Liver (tissue), 9 donors: ENCODE data around the gene CDH20. TPM values are rescaled to one million over a fixed set of nuclear protein-coding genes. Genes with fewer than 3 reads are reported as not detected.

Experiments used
- DNase-seq: peaks from one replicate; pipeline ENCODE4 v3.0.0-alpha.2; 2017; ENCODE audit warnings: low spot score
- H3K27ac ChIP-seq, 2 donors: one replicate each; pipeline ENCODE4 v1.7.0; 2013; ENCODE audit warnings: inconsistent platforms in 2 of 2, low read length in 2 of 2, control low read depth in 1 of 2, low read depth in 1 of 2, mild to moderate bottlenecking in 1 of 2
- H3K27me3 ChIP-seq, 4 donors: one replicate each; pipeline versions ENCODE4 v1.6.1 to v1.7.0; 2013; ENCODE audit warnings: low read length in 3 of 4, inconsistent platforms in 1 of 4, mild to moderate bottlenecking in 1 of 4, moderate library complexity in 1 of 4; ENCODE audit not compliant: control insufficient read depth in 4 of 4, insufficient read depth in 4 of 4
- H3K36me3 ChIP-seq, 4 donors: one replicate each; pipeline versions ENCODE4 v1.6.1 to v1.7.0; 2013; ENCODE audit warnings: low read length in 3 of 4, mild to moderate bottlenecking in 3 of 4, low read depth in 1 of 4, moderate library complexity in 1 of 4; ENCODE audit not compliant: control insufficient read depth in 4 of 4, insufficient read depth in 3 of 4
- H3K4me1 ChIP-seq, 4 donors: one replicate each; pipeline versions ENCODE4 v1.6.1 to v1.7.0; 2013; ENCODE audit warnings: low read length in 3 of 4, mild to moderate bottlenecking in 3 of 4, moderate library complexity in 1 of 4; ENCODE audit not compliant: control insufficient read depth in 4 of 4, insufficient read depth in 4 of 4
- H3K4me3 ChIP-seq, 3 donors: one replicate each; pipeline versions ENCODE4 v1.6.1 to v1.7.0; 2013; ENCODE audit warnings: low read length in 3 of 3, control low read depth in 1 of 3, low read depth in 1 of 3, mild to moderate bottlenecking in 1 of 3
- H3K9ac ChIP-seq, 2 donors: one replicate each; pipeline ENCODE4 v1.7.0; 2013; ENCODE audit warnings: low read length in 2 of 2, mild to moderate bottlenecking in 2 of 2, moderate library complexity in 2 of 2, control low read depth in 1 of 2, low read depth in 1 of 2
- H3K9me3 ChIP-seq, 4 donors: one replicate each; pipeline versions ENCODE4 v1.6.1 to v1.7.0; 2013; ENCODE audit warnings: low read length in 3 of 4; ENCODE audit not compliant: control insufficient read depth in 4 of 4
- ATF3 ChIP-seq: IDR thresholded peaks from 2 replicates; pipeline ENCODE4 v1.6.1; 2016; ENCODE audit warnings: antibody characterized with exemption
- CTCF ChIP-seq: fragments of 150-350 bp; IDR thresholded peaks from 2 replicates; pipeline ENCODE4 v1.5.1; 2017; ENCODE audit warnings: improper control_type of control experiment, low read depth, low read length; ENCODE audit not compliant: missing input control
- FOXA1 ChIP-seq: IDR thresholded peaks from 2 replicates; pipeline ENCODE4 v1.6.1; 2016; ENCODE audit warnings: antibody characterized with exemption
- FOXA2 ChIP-seq: IDR thresholded peaks from 2 replicates; pipeline ENCODE4 v1.6.1; 2016; ENCODE audit warnings: antibody characterized with exemption
- GABPA ChIP-seq, 2 donors: IDR thresholded peaks in 1 of 2; conservative IDR thresholded peaks in 1 of 2; 2 replicates each; pipeline ENCODE4 v1.6.1; 2016; ENCODE audit warnings: antibody characterized with exemption in 2 of 2, mild to moderate bottlenecking in 1 of 2, moderate library complexity in 1 of 2
- HNF4A ChIP-seq, 2 donors: conservative IDR thresholded peaks; 2 replicates each; pipeline ENCODE4 v1.6.1; 2016; ENCODE audit warnings: antibody characterized with exemption in 2 of 2, mild to moderate bottlenecking in 2 of 2
- HNF4G ChIP-seq: IDR thresholded peaks from 2 replicates; pipeline ENCODE4 v1.6.1; 2016; ENCODE audit warnings: antibody characterized with exemption
- JUND ChIP-seq, 2 donors: IDR thresholded peaks; 2 replicates each; pipeline ENCODE4 v1.6.1; 2016; ENCODE audit warnings: antibody characterized with exemption in 2 of 2
- MAX ChIP-seq: IDR thresholded peaks from 2 replicates; pipeline ENCODE4 v1.6.1; 2016; ENCODE audit warnings: antibody characterized with exemption
- NR2F2 ChIP-seq: IDR thresholded peaks from 2 replicates; pipeline ENCODE4 v1.6.1; 2016; ENCODE audit warnings: antibody characterized with exemption
- RAD21 ChIP-seq, 2 donors: IDR thresholded peaks; 2 replicates each; pipeline ENCODE4 v1.6.1; 2016; ENCODE audit warnings: antibody characterized with exemption in 2 of 2, mild to moderate bottlenecking in 2 of 2
- RXRA ChIP-seq, 2 donors: IDR thresholded peaks; 2 replicates each; pipeline ENCODE4 v1.6.1; 2017 to 2018; ENCODE audit warnings: antibody characterized with exemption in 2 of 2, mild to moderate bottlenecking in 1 of 2
- SP1 ChIP-seq: IDR thresholded peaks from 2 replicates; pipeline ENCODE4 v1.6.1; 2018; ENCODE audit warnings: antibody characterized with exemption, mild to moderate bottlenecking
- TAF1 ChIP-seq: conservative IDR thresholded peaks from 2 replicates; pipeline ENCODE4 v1.6.1; 2016; ENCODE audit warnings: antibody characterized with exemption, mild to moderate bottlenecking
- YY1 ChIP-seq: IDR thresholded peaks from 2 replicates; pipeline ENCODE4 v1.6.1; 2016; ENCODE audit warnings: antibody characterized with exemption, mild to moderate bottlenecking
- WGBS: extraction: QIAGEN DNeasy Blood & Tissue Kit; methylation state at CpG from one replicate; pipeline ENCODE4 v1.1.7; 2013; 5-methylcytosine and 5-hydroxymethylcytosine counted together
- polyA plus RNA-seq, 2 donors: library from polyadenylated mRNA; stranded (reverse) in 1 of 2; unstranded in 1 of 2; fragments of 200-250 nt in 1 of 2; fragments of >200 nt in 1 of 2; fragmentation: Nextera tagmentation in 1 of 2; extraction: Ambion mirVana in 1 of 2; gene quantifications; one replicate each; pipeline versions ENCODE4 v1.2.1 to v1.2.3, GENCODE V29; 2013 to 2015
- total RNA-seq, 2 donors: library from RNA; depleted of rRNA; stranded (reverse); fragments of >200 nt; gene quantifications; one replicate each; pipeline ENCODE4 v1.2.3, GENCODE V29; 2014
- TF ChIP-seq, protein P1 (sequence below): IDR thresholded peaks from 2 replicates; pipeline ENCODE4 v1.6.1; 2016; ENCODE audit warnings: antibody characterized with exemption, mild to moderate bottlenecking
- TF ChIP-seq, protein P2 (sequence below): IDR thresholded peaks from 2 replicates; pipeline ENCODE4 v1.6.1; 2016; ENCODE audit warnings: antibody characterized with exemption
- donor health status: healthy.
- donor health status: healthy.
- donor health status: healthy.
- donor health status: healthy.
- donor health status: healthy.

CDH20 gene
- total and polyA plus RNA-seq, 4 donors: 0.08 to 0.11 (median 0.09) TPM; not detected in 1

DNA sequence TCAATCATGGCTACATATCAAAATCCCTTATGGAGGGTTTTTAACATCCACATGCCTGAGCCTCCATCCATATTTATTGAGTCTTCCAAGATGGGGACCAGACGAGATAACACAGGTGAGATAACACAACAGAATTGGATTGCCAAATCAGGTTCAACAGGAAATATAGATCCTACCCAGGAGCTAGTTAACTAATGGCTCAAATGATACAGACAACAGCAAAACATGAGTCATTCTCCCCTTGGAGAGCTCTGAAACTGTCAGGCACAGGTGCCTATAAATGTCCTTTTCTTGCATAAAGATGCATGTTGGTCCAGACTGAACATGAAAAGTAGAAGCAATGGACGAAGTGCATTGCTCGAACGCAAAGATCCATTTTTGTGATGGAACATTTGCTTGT, 202.2 kb downstream of the CDH20 start (continued):
- TF ChIP-seq, protein P1, sequence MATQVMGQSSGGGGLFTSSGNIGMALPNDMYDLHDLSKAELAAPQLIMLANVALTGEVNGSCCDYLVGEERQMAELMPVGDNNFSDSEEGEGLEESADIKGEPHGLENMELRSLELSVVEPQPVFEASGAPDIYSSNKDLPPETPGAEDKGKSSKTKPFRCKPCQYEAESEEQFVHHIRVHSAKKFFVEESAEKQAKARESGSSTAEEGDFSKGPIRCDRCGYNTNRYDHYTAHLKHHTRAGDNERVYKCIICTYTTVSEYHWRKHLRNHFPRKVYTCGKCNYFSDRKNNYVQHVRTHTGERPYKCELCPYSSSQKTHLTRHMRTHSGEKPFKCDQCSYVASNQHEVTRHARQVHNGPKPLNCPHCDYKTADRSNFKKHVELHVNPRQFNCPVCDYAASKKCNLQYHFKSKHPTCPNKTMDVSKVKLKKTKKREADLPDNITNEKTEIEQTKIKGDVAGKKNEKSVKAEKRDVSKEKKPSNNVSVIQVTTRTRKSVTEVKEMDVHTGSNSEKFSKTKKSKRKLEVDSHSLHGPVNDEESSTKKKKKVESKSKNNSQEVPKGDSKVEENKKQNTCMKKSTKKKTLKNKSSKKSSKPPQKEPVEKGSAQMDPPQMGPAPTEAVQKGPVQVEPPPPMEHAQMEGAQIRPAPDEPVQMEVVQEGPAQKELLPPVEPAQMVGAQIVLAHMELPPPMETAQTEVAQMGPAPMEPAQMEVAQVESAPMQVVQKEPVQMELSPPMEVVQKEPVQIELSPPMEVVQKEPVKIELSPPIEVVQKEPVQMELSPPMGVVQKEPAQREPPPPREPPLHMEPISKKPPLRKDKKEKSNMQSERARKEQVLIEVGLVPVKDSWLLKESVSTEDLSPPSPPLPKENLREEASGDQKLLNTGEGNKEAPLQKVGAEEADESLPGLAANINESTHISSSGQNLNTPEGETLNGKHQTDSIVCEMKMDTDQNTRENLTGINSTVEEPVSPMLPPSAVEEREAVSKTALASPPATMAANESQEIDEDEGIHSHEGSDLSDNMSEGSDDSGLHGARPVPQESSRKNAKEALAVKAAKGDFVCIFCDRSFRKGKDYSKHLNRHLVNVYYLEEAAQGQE: no peak
- no peak for TF ChIP-seq HNF4G
- TF ChIP-seq, protein P2, sequence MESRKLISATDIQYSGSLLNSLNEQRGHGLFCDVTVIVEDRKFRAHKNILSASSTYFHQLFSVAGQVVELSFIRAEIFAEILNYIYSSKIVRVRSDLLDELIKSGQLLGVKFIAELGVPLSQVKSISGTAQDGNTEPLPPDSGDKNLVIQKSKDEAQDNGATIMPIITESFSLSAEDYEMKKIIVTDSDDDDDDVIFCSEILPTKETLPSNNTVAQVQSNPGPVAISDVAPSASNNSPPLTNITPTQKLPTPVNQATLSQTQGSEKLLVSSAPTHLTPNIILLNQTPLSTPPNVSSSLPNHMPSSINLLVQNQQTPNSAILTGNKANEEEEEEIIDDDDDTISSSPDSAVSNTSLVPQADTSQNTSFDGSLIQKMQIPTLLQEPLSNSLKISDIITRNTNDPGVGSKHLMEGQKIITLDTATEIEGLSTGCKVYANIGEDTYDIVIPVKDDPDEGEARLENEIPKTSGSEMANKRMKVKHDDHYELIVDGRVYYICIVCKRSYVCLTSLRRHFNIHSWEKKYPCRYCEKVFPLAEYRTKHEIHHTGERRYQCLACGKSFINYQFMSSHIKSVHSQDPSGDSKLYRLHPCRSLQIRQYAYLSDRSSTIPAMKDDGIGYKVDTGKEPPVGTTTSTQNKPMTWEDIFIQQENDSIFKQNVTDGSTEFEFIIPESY: no peak
- no peak for TF ChIP-seq HNF4A (conservative IDR thresholded peaks at IDR 0.05)

DNA sequence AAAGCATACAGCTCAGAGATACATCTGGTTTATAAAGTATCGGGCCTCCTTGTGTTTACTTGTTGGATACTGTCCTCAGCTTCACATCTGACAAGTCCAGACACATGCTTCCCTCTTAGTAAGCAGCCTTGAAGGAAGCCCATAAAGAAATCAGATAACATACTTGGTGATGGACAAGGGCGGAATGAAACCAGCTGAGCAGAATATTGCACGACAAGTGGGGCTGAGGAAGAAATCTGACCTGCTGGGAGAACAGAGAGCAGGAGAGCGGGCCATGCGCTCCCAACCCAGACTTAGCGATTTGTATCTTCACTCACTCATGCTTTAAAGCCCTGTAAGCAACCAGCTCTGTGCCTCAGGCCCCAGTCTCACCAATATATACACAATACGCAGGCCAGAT, 208.4 kb downstream of the CDH20 start:
- TF ChIP-seq FOXA2 (no peak), JUND (IDR thresholded peaks at IDR 0.05) (no peak), ATF3 (no peak), SP1 (no peak), FOXA1 (no peak), HNF4G (no peak), NR2F2 (no peak), HNF4A (conservative IDR thresholded peaks at IDR 0.05) (no peak), CTCF (no peak), MAX (no peak), RAD21 (IDR thresholded peaks at IDR 0.05) (no peak), GABPA (IDR thresholded peaks at IDR 0.05 in 1 of 2, conservative IDR thresholded peaks at IDR 0.05 in 1 of 2) (no peak), YY1 (no peak), TAF1 (no peak), RXRA (IDR thresholded peaks at IDR 0.05) (no peak)
- TF ChIP-seq, protein P1: no peak
- TF ChIP-seq, protein P2: no peak
- no peaks in the 10 kb centered on the region for H3K4me1 ChIP-seq
- H3K36me3 ChIP-seq: no peaks in the 10 kb centered on the region
- H3K27me3 ChIP-seq: no peaks in the 10 kb centered on the region
- H3K9ac ChIP-seq: no peak overlapping the region
- H3K4me3 ChIP-seq: no peak overlapping the region
- DNase-seq: no peak
- no peak overlapping the region for H3K27ac ChIP-seq
- no peaks in the 10 kb centered on the region for H3K9me3 ChIP-seq
- 94% methylated on average over 7 of the region's 7 CpGs for WGBS
